Nephron progenitor cell (in vitro differentiated cells): ENCODE measurements around the gene INTS11.

Source experiments
- DNase-seq: peaks from one replicate; pipeline ENCODE4 v3.0.0; 2021
- H3K27ac Mint-ChIP-seq: 2 replicates; pipeline ENCODE4 v1.8.0; 2021; ENCODE audit warnings: mild to moderate bottlenecking, moderate library complexity, mixed read lengths
- H3K27me3 Mint-ChIP-seq: 2 replicates; pipeline ENCODE4 v1.8.0; 2021; ENCODE audit warnings: mild to moderate bottlenecking, low read depth, mixed read lengths; ENCODE audit not compliant: poor library complexity
- H3K36me3 Mint-ChIP-seq: 2 replicates; pipeline ENCODE4 v1.8.0; 2021; ENCODE audit warnings: low read depth, mixed read lengths
- H3K4me1 Mint-ChIP-seq: 2 replicates; pipeline ENCODE4 v1.8.0; 2021; ENCODE audit warnings: mixed read lengths
- H3K4me3 Mint-ChIP-seq: 2 replicates; pipeline ENCODE4 v1.8.0; 2021; ENCODE audit warnings: mild to moderate bottlenecking, moderate library complexity, mixed read lengths
- H3K9me3 Mint-ChIP-seq: 2 replicates; pipeline ENCODE4 v1.8.0; 2021; ENCODE audit warnings: mild to moderate bottlenecking, moderate library complexity, mixed read lengths
- CTCF ChIP-seq: fragments of 200-600 bp; sonication (generic); IDR thresholded peaks from 2 replicates; pipeline ENCODE4 v1.5.0; 2021; ENCODE audit warnings: antibody characterized with exemption

The INTS11 gene

DNA sequence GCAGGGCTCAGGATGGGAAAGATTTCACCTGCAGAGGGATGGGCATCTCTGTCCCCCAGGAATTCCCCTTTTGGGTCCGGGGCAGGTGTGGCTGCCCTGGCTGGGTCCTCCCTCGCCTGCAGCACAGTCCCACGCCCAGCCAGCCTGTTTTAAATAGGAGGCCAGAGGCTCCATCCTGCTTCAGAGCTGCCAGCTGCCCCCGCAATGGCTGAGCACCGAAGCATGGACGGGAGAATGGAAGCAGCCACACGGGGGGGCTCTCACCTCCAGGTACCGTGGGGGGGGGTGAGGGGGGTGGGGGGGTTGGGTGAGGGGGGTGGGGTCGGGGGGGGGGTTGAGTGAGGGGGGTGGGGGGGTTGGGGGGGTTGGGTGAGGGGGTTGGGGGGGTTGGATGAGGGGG, 40.6 kb downstream of the INTS11 start:
- no peak for TF ChIP-seq CTCF
- no peak for DNase-seq
- Mint-ChIP-seq H3K27ac (no peak overlapping the region), H3K4me3 (no peak overlapping the region), H3K4me1 (peaks cover 14% of the 10 kb centered on the region), H3K36me3 (no peaks in the 10 kb centered on the region), H3K27me3 (peaks cover 3% of the 10 kb centered on the region), H3K9me3 (no peaks in the 10 kb centered on the region)

DNA sequence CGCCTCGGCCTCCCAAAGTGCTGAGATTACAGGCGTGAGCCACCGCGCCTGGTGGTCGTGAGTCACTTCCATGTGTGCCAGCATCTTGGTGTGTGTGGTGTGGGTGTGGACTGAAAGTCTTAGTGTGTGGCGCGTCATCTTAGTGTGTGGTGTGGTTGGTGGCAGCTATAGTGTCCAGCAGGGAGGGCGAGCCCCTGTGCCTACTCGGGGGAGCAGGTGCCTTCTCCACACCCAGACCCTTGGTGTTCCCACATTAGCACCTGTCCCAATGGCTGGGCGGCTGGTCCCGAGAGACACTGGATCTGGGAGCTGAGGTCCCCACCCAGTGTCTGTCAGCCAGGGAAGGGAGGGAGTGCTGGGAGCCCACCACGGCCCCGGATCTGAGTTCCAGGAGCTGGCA, 41.5 kb downstream of the INTS11 start:
- Mint-ChIP-seq H3K4me1 (peaks cover 14% of the 10 kb centered on the region), H3K4me3 (no peak overlapping the region), H3K27ac (no peak overlapping the region), H3K9me3 (no peaks in the 10 kb centered on the region), H3K27me3 (peaks cover 1% of the 10 kb centered on the region), H3K36me3 (no peaks in the 10 kb centered on the region)
- no peak for DNase-seq
- no peak for TF ChIP-seq CTCF

- TF ChIP-seq CTCF, result no peak
- no peaks in the 10 kb centered on the region for H3K36me3 Mint-ChIP-seq
- DNase-seq, result no peak
- no peaks in the 10 kb centered on the region for H3K9me3 Mint-ChIP-seq
- H3K27ac Mint-ChIP-seq, result no peak overlapping the region
- H3K4me3 Mint-ChIP-seq, result no peak overlapping the region
- H3K4me1 Mint-ChIP-seq, result peaks cover 14% of the 10 kb centered on the region
- no peaks in the 10 kb centered on the region for H3K27me3 Mint-ChIP-seq
Observed at GRCh38 chr1:1281533-1282321, 42.7 kb downstream of the INTS11 start.

DNA sequence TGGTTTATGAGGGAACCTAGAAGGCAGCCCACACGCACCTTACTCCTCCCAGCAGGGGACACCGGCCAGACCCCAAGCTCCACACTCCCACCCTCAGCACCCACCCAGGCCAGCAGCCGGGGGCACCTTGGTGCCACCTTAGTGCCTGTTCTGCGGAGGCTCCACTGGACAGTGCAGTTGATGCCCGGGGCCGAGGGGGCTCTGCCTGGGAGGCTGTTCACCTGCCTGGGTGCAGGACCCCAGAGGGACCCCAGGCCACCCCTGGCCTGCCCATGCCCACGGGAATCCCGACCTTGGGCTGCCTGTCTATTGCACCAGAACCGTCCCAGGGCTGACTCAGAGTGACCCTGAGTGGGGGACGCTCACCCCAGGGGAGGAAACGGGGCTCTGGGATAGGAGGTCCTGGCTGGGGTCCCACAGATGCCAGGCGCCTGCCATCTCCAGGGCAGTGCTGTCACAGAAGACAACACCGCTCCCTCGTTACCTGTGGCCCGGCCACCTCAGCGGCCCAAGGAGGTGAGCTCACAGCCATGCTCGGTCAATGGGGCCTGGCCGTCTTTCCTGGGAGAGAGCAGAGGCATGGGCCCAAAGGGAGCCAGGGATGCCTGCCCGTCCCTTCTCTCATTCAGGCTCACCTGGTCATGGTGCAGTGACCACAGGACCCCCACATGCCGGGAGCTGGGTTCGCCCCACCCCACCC, 43.5 kb downstream of the INTS11 start:
- H3K9me3 Mint-ChIP-seq, result no peaks in the 10 kb centered on the region
- H3K36me3 Mint-ChIP-seq, result no peaks in the 10 kb centered on the region
- peaks cover 15% of the 10 kb centered on the region for H3K4me1 Mint-ChIP-seq
- H3K27me3 Mint-ChIP-seq, result no peaks in the 10 kb centered on the region
- DNase-seq, result no peak
- no peak overlapping the region for H3K4me3 Mint-ChIP-seq
- TF ChIP-seq CTCF, result no peak
- no peak overlapping the region for H3K27ac Mint-ChIP-seq

DNA sequence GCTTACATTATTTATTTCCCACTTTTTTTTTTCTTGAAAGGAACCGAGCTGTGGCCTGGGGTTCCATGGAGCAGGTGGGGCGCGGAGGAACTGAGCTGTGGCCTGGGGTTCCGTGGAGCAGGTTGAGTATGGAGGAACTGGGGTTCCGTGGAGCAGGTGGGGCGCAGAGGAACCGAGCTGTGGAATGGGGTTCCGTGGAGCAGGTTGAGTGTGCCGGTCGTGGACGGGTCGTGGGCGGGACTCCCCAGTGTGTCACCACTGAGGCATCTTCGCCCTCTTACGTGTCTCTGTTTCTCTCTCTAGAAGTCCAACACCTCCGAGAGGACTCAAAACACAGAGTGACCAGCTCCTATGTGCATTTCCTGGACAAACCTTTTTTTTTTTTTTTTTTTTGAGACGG, 45.4 kb downstream of the INTS11 start:
- Mint-ChIP-seq H3K36me3 (no peaks in the 10 kb centered on the region), H3K4me3 (no peak overlapping the region), H3K27me3 (no peaks in the 10 kb centered on the region), H3K27ac (no peak overlapping the region), H3K9me3 (no peaks in the 10 kb centered on the region), H3K4me1 (peaks cover 27% of the 10 kb centered on the region)
- no peak for DNase-seq
- no peak for TF ChIP-seq CTCF
